NCI-H2171 (cell line): ENCODE data around the gene POLD1.
A peak's percentile ranks its signal among the peaks of the same experiment; 100 is the strongest.

Experiments used
- DNase-seq: peaks from one replicate; lab custom pipeline; 2025; lab: John Stamatoyannopoulos, UW

The POLD1 gene

DNA sequence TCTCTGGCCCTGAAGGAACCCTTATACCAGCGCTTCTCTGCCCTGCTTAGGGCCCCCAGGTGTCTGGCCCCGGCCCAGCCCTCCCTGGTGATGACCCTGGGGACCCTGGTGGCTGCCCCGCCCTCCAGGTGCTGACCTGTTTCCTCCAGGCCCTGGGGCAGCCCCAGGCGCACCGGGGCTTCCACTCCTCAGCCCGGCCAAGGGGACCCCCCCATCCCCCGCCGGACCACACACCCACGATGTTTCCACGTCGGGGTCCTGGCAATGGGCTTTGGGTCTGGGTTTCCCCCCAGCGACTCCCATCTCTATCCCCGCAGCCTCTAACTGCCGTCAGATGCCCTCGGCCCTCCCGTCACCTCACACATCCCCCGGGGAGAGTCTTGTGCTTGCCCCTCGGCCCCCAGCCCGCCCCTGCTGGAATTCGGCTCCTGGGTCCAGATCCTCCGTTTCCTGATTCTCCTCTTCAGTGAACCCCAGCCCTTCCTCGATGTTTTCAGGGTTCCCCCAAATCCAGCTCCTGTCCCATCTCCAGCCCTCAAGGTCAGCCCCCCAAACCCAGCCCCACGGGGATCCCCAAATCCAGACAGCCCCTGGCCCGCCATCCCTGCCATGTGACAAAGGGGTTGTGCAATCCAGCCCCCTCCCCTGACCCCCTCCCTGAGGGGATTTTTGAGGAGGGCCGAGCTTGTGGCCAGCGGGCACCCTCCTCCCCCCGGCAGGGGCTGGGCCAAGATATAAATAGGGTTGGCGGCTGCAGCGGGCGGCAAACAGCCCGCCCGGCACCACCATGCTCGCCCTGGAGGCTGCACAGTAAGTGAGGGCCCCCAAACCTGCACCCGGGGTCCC lies 34.3 kb downstream of the POLD1 start, which contains the start of gene SPIB:
TSS of gene SPIB (plus strand) at position 763 of the 846 bp plus-strand sequence. CDS start at position 788, 25 bp downstream.
- no peak for DNase-seq

DNA sequence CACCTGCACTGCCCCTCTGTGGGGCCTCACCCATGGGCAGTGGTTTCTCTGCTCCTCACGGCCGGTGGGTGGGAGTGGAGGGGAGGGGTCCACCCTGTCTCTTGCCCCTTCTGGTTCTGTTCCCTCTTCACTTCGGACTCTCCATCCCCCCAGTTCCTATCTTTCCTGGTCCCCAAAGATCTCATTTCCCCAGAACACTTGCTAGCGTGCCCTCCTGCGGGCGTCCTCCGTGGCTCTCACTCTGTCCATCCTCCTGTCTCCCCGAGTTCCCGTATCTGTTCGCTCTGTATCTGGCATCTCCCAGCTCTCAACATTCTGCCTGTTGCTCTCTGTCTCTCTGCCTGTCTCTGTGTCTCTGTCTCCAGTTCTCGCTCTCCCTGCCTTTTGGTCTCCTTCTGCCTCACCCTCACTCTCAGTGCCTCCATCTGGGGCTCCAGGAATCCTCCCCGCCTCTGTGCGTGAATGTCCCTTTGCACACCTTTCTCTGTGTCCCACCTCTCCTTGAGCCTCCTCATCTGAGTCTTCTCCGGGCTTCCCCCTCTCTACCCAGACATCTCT lies 35.0 kb downstream of the POLD1 start:
- no peak for DNase-seq

- no peak for DNase-seq
These were observed 35.5 kb downstream of the POLD1 start for GRCh38 chr19:50419580-50420035.

GRCh38 chr19:50420127-50420526 lies 36.0 kb downstream of the POLD1 start:
- no peak for DNase-seq

DNA sequence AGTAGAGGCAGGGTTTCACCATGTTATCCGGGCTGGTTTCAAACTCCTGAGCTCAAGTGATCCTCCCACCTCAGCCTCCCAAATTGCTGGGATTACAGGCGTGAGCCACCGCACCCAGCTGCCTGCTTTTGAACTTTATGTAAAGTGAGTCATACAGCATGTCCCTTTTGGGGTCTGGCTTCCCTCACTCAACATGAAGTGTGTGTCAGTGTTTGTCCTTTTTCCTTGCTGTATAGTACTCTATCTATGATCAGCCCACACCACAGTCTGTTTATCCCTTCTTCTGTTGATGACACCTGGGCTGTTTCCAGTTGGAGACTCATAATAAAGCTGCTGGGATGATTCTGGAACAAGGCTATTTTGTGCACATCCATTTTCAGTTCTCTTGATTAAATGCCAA lies 36.7 kb downstream of the POLD1 start:
- DNase-seq = no peak

DNA sequence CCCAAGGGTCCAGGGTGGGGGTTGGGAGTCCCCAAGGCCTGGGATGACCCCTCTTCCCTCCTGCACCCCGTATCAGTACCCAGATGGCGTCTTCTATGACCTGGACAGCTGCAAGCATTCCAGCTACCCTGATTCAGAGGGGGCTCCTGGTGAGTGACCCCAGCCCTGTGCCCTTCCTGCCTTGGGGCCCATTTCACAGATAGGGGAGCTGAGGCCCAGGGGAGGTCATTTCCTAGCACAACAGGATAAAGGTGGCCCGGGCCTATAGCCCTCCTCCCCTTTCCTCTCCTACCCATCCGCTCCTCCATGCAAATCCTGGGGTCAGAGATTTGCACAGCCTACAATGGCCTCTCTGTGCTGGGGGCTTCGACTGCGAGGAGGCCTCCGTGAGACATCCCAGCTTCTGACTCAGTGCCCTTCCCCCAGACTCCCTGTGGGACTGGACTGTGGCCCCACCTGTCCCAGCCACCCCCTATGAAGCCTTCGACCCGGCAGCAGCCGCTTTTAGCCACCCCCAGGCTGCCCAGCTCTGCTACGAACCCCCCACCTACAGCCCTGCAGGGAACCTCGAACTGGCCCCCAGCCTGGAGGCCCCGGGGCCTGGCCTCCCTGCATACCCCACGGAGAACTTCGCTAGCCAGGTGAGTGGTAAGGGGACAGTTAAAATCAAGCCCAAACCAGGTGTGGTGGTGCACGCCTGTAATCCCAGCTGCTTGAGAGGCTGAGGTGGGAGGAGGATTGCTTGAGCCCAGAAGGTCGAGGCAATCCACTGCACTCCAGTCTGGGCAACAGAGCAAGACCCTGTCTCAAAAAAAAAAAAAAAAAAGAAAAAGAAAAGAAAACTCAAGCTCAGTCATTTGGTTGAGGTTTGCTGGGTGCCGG lies 38.5 kb downstream of the POLD1 start:
- no peak for DNase-seq

GRCh38 chr19:50423279-50424113 lies 39.3 kb downstream of the POLD1 start:
- DNase-seq = no peak

DNA sequence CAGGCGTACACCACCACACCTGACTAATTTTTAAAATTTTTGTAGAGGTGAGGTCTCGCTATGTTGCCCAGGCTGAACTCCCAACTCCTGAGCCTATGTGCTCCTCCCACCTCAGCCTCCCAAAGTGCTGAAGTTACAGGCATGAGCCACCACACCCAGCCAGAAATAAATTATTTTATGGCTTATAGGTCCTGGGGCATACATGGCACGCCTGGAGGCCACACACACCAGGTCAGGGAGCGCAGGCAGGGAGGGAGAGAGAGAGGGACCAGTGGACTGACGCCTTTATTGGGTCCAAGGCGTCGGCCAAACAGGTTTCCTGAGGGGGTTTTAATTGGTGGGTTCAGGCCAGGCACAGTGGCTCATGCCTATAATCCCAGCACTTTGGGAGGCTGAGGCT lies 41.4 kb downstream of the POLD1 start:
- no peak for DNase-seq

DNA sequence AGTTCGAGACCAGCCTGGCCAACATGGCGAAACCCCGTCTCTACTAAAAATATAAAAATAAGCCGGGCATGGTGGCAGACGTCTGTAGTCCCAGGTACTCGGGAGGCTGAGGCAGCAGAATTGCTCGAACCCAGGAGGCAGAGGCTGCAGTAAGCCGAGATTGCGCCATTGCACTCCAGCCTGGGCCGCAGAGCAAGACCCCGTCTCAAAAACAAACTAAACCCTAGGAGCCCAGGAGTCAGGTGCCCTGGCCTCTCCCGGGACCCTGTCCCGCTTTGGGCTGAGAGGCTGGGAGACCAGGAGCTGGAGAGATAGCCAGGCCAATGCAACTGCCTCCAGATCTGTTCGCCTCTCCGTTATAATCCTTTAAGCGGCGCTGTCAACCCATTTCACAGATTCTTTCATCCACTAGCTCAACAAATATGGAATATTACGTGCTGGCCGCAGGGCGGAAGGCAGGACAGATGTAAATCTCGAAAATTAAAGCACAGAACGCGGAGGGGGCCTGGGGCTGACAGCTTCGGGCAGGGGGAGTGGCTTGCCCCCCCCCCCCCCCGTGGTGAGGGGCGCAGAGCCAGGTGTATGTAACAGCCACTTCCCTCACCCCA lies 43.3 kb downstream of the POLD1 start:
- DNase-seq = no peak

DNA sequence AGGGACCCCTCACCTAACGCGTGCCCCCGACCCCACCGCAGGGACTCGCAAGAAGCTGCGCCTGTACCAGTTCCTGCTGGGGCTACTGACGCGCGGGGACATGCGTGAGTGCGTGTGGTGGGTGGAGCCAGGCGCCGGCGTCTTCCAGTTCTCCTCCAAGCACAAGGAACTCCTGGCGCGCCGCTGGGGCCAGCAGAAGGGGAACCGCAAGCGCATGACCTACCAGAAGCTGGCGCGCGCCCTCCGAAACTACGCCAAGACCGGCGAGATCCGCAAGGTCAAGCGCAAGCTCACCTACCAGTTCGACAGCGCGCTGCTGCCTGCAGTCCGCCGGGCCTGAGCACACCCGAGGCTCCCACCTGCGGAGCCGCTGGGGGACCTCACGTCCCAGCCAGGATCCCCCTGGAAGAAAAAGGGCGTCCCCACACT lies 43.9 kb downstream of the POLD1 start:
- no peak for DNase-seq

GRCh38 chr19:50428772-50429463 lies 44.8 kb downstream of the POLD1 start:
- DNase-seq = no peak

DNA sequence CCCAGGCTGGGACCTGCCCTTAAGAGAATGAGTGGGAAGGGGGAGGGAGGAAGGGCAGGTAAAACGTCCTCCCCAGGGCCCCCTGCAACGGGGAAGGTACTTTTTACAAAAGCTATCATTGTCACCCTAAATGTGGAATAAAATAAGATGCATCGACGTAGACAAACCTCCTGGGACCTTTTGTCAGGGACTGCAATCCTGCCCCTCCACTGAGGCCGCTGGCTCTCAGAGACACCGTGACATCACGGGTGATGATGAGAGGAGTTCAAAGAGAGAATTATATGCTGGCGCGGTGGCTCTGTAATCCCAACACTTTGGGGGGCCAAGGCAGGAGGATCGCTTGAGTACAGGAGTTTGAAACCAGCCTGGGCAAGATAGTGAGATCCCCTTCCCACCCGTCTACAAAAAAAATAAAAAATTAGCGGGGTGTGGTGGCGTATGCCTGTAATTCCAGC lies 46.8 kb downstream of the POLD1 start:
- DNase-seq = no peak

GRCh38 chr19:50431343-50432220 lies 47.4 kb downstream of the POLD1 start:
- peak; percentile 77 for DNase-seq

GRCh38 chr19:50432221-50433028 lies 48.3 kb downstream of the POLD1 start, which contains the start of gene MYBPC2:
TSS of gene MYBPC2 (plus strand) at chr19:50432892. CDS start at chr19:50432954, 62 bp downstream.
- DNase-seq = no peak

DNA sequence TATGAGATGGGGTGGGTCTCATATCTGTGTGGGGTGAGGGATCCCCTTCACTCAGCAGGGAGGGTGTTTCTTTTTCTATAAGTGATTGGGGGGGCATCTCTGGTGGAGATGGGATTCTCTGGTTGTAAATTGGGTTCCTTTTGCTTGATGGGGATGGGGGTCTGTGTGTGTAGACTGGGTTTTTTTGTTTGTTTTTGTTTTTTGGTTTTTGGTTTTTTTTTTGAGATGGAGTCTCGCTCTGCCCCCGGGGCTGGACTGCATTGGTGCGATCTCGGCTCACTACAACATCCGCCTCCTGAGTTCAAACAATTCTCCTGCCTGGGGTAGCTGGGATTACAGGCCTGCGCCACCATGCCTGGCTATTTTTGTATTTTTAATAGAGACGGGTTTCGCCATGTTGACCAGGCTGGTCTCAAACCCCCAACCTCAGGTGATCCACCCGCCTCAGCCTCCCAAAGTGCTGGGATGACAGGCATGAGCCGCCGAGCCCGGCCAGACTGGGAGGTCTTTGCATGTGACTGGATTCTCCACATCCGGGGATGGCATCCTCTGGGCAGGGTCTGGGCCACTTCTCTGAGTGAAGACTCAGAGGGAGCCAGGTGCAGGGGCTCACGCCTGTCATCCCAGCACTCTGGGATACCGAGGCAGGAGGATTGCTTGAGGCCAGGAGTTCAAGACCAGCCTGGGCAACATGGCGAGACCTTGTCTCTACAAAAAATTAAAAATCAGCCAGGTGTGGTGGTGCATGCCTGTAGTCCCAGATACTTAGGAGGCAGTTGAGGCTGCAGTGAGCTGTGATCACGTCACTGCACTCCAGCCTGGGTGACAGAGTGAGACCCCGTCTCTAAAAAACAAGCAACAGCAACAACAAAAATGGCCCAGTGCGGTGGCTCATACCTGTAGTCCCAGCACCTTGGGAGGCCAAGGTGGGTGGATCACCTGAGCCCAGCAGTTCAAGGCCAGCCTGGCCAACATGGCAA lies 49.3 kb downstream of the POLD1 start:
- no peak for DNase-seq

DNA sequence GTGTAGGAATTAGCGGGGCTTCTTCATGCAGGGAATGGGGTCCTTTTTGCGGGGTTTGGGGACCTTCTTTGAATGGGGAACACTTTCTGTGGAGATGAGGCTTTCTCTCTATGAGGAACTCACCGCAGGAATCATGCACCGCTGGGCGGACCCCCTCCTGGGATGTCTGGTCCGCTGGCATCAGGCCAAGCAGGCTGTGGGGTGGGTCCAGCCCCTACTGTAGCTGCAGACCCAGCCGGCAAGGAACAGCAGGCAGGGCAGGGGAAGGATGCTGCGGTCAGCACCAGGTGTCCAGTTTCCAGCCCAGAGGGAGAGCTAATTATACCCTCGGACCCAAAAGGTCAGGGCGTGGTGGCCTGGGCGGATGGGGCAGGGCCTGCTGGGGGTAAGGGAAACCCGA lies 50.4 kb downstream of the POLD1 start:
- DNase-seq = no peak

- DNase-seq = no peak
These were observed 51.1 kb downstream of the POLD1 start for GRCh38 chr19:50435221-50435620.
